Mesenchymal stem cell (in vitro differentiated cells and primary cell): ENCODE results near the gene METRNL.

Source experiments
- DNase-seq: peaks from one replicate; pipeline ENCODE4 v3.0.0-alpha.2; 2013
- H2AFZ ChIP-seq: one replicate; pipeline ENCODE4 v1.6.1; 2013; ENCODE audit warnings: low read depth, mild to moderate bottlenecking, control low read depth, inconsistent platforms, low read length, moderate library complexity
- H2AK5ac ChIP-seq: 2 replicates; pipeline ENCODE4 v1.6.1; 2013; ENCODE audit warnings: low read length, moderate library complexity, mild to moderate bottlenecking, inconsistent platforms; ENCODE audit not compliant: severe bottlenecking
- H2BK120ac ChIP-seq: one replicate; pipeline ENCODE4 v1.6.1; 2013; ENCODE audit warnings: low read depth, mild to moderate bottlenecking, inconsistent platforms, low read length, moderate library complexity
- H2BK12ac ChIP-seq, 2 experiments: one replicate each; pipeline ENCODE4 v1.6.1; 2013; ENCODE audit warnings: inconsistent platforms in 2 of 2, low read length in 2 of 2, mild to moderate bottlenecking in 2 of 2, moderate library complexity in 2 of 2, control low read depth in 1 of 2
- H2BK15ac ChIP-seq: one replicate; pipeline ENCODE4 v1.6.1; 2013; ENCODE audit warnings: mild to moderate bottlenecking, low read depth, inconsistent platforms; ENCODE audit not compliant: poor library complexity, severe bottlenecking
- H2BK5ac ChIP-seq: 2 replicates; pipeline ENCODE4 v1.6.1; 2013; ENCODE audit warnings: low read depth, mild to moderate bottlenecking, low read length, control low read depth, inconsistent platforms; ENCODE audit not compliant: poor library complexity, severe bottlenecking
- H3K14ac ChIP-seq, 2 experiments: one replicate each; pipeline ENCODE4 v1.6.1; 2013; ENCODE audit warnings: inconsistent platforms in 2 of 2, low read length in 2 of 2, control low read depth in 1 of 2, mild to moderate bottlenecking in 1 of 2, moderate library complexity in 1 of 2
- H3K18ac ChIP-seq, 2 experiments: one replicate each; pipeline ENCODE4 v1.6.1; 2013; ENCODE audit warnings: inconsistent platforms in 2 of 2, low read length in 2 of 2, control low read depth in 1 of 2, low read depth in 1 of 2, mild to moderate bottlenecking in 1 of 2
- H3K23ac ChIP-seq, 2 experiments: one replicate each; pipeline ENCODE4 v1.6.1; 2013; ENCODE audit warnings: inconsistent platforms in 2 of 2, low read length in 2 of 2, mild to moderate bottlenecking in 2 of 2, moderate library complexity in 2 of 2, control low read depth in 1 of 2
- H3K27ac ChIP-seq: 2 replicates; pipeline ENCODE4 v1.5.1; 2013; ENCODE audit warnings: mild to moderate bottlenecking, moderate library complexity, low read length, control low read depth, inconsistent platforms; ENCODE audit not compliant: poor library complexity, severe bottlenecking
- H3K27me3 ChIP-seq, 2 experiments: 2 replicates each; pipeline versions ENCODE4 v1.6.1 to v1.7.0; 2013; ENCODE audit warnings: low read length in 2 of 2, mild to moderate bottlenecking in 2 of 2, moderate library complexity in 2 of 2, control low read depth in 1 of 2, inconsistent platforms in 1 of 2; ENCODE audit not compliant: control insufficient read depth in 1 of 2, insufficient read depth in 1 of 2
- H3K36me3 ChIP-seq, 2 experiments: 2 replicates each; pipeline versions ENCODE4 v1.6.1 to v1.7.0; 2013; ENCODE audit warnings: low read length in 2 of 2, control low read depth in 1 of 2, inconsistent platforms in 1 of 2, low read depth in 1 of 2, mild to moderate bottlenecking in 1 of 2; ENCODE audit not compliant: insufficient read depth in 2 of 2, control insufficient read depth in 1 of 2
- H3K4ac ChIP-seq, 2 experiments: one replicate each; pipeline ENCODE4 v1.6.1; 2013; ENCODE audit warnings: inconsistent platforms in 2 of 2, low read length in 2 of 2, mild to moderate bottlenecking in 2 of 2, moderate library complexity in 2 of 2, control low read depth in 1 of 2, low read depth in 1 of 2
- H3K4me1 ChIP-seq: 2 replicates; pipeline ENCODE4 v1.6.1; 2013; ENCODE audit warnings: low read depth, low read length, control low read depth; ENCODE audit not compliant: control insufficient read depth, insufficient read depth
- H3K4me2 ChIP-seq: 2 replicates; pipeline ENCODE4 v1.6.1; 2013; ENCODE audit warnings: low read length, mild to moderate bottlenecking, inconsistent platforms; ENCODE audit not compliant: poor library complexity, severe bottlenecking
- H3K4me3 ChIP-seq, 2 experiments: 2 replicates each; pipeline versions ENCODE4 v1.5.1 to v1.7.0; 2013; ENCODE audit warnings: low read length in 2 of 2, mild to moderate bottlenecking in 2 of 2, control low read depth in 1 of 2, low read depth in 1 of 2; ENCODE audit not compliant: insufficient read depth in 1 of 2
- H3K79me1 ChIP-seq: replicated peaks from 2 replicates; pipeline ENCODE4 v1.6.1; 2013; ENCODE audit warnings: mild to moderate bottlenecking, control low read depth, low read length, inconsistent platforms; ENCODE audit not compliant: poor library complexity, severe bottlenecking
- H3K9ac ChIP-seq: 2 replicates; pipeline ENCODE4 v1.7.0; 2013; ENCODE audit warnings: mild to moderate bottlenecking, low read length, moderate library complexity
- H3K9me3 ChIP-seq: 2 replicates; pipeline ENCODE4 v1.7.0; 2013; ENCODE audit warnings: mild to moderate bottlenecking, low read length; ENCODE audit not compliant: control insufficient read depth
- H4K8ac ChIP-seq: one replicate; pipeline ENCODE4 v1.6.1; 2013; ENCODE audit warnings: inconsistent platforms, mild to moderate bottlenecking, low read length, moderate library complexity
- H4K91ac ChIP-seq: one replicate; pipeline ENCODE4 v1.6.1; 2013; ENCODE audit warnings: mild to moderate bottlenecking, low read length, inconsistent platforms
- WGBS: methylation state at CpG from one replicate; pipeline ENCODE4 v1.1.7; 2013; ENCODE audit warnings: mixed read lengths; 5-methylcytosine and 5-hydroxymethylcytosine counted together

Gene METRNL

DNA sequence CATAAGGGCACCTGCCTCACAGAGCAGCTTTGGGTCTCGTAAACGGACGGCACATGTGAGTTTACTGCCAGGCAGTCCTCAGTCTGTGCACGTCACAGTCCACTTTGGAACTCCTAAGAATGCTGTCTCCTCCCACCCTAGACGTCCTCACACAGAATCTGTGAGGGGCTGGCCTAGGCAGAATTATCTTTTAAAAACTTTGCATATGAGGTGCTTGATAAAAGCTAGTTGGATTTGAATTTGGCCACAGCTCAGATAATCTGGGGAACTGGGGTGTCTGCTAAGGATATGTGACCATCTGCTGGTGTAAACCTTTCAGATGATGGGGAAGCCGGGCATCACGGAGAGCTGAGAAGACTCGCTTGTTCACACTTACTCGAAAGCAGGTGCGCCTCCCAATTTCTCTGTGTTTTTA lies 64.4 kb downstream of the METRNL start:
- no peak overlapping the region for H2BK120ac ChIP-seq
- H4K91ac ChIP-seq, result no peak overlapping the region
- peaks cover 13% of the 10 kb centered on the region for H3K4me1 ChIP-seq
- H3K79me1 ChIP-seq, result no peaks in the 10 kb centered on the region
- no peak overlapping the region for H2BK5ac ChIP-seq
- H3K9me3 ChIP-seq, result peaks cover 21% of the 10 kb centered on the region
- no peak overlapping the region for H3K4me2 ChIP-seq
- no peak overlapping the region for H3K14ac ChIP-seq
- no peak overlapping the region for H2AFZ ChIP-seq
- H3K36me3 ChIP-seq, result no peaks in the 10 kb centered on the region
- 88% methylated on average over 9 of the region's 10 CpGs for WGBS
- H3K18ac ChIP-seq, result no peak overlapping the region
- H4K8ac ChIP-seq, result no peak overlapping the region
- no peaks in the 10 kb centered on the region for H3K27me3 ChIP-seq
- H2BK12ac ChIP-seq, result no peak overlapping the region
- DNase-seq, result no peak
- H3K9ac ChIP-seq, result peak overlapping the region; percentile 72
- no peak overlapping the region for H3K27ac ChIP-seq
- H2AK5ac ChIP-seq, result no peak overlapping the region
- no peak overlapping the region for H3K4me3 ChIP-seq
- no peak overlapping the region for H3K23ac ChIP-seq
- H3K4ac ChIP-seq, result no peak overlapping the region
- H2BK15ac ChIP-seq, result no peak overlapping the region
